Kidney (tissue), 14 donors: ENCODE measurements around the gene ITPKB. TPM values are rescaled to one million over a fixed set of nuclear protein-coding genes. Genes with fewer than 3 reads are reported as not detected.
A peak's percentile ranks its signal among the peaks of the same experiment; 100 is the strongest.

ENCODE experiments used
- DNase-seq, 5 donors: peaks; one replicate each; pipeline ENCODE4 v3.0.0-alpha.2; 2013 to 2020
- FAIRE-seq: peaks from 2 replicates; lab custom pipeline; 2012; peaks lifted over from hg19 to GRCh38; lab: Jason Lieb, UNC
- H3K27ac ChIP-seq, 2 donors: one replicate each; pipeline ENCODE4 v1.7.0; 2013; ENCODE audit warnings: low read depth in 2 of 2, low read length in 2 of 2, inconsistent platforms in 1 of 2
- H3K27me3 ChIP-seq: one replicate; pipeline ENCODE4 v1.7.1; 2013; ENCODE audit warnings: low read length, inconsistent platforms; ENCODE audit not compliant: control insufficient read depth, insufficient read depth
- H3K36me3 ChIP-seq, 3 donors: one replicate each; pipeline versions ENCODE4 v1.7.0 to v1.7.1; 2013; ENCODE audit warnings: low read length in 3 of 3, control low read depth in 1 of 3, inconsistent platforms in 1 of 3; ENCODE audit not compliant: insufficient read depth in 3 of 3, control insufficient read depth in 2 of 3
- H3K4me1 ChIP-seq, 3 donors: one replicate each; pipeline versions ENCODE4 v1.7.0 to v1.7.1; 2013; ENCODE audit warnings: low read length in 3 of 3, inconsistent platforms in 1 of 3, low read depth in 1 of 3; ENCODE audit not compliant: control insufficient read depth in 2 of 3, insufficient read depth in 2 of 3
- H3K4me3 ChIP-seq, 3 donors: one replicate each; pipeline versions ENCODE4 v1.7.0 to v1.8.1; 2013; ENCODE audit warnings: low read length in 3 of 3, control low read depth in 1 of 3, inconsistent platforms in 1 of 3
- H3K9ac ChIP-seq, 3 donors: one replicate each; pipeline versions ENCODE4 v1.7.0 to v1.7.1; 2013; ENCODE audit warnings: low read length in 3 of 3, control low read depth in 1 of 3, inconsistent platforms in 1 of 3
- H3K9me3 ChIP-seq, 3 donors: one replicate each; pipeline versions ENCODE4 v1.7.0 to v1.7.1; 2013; ENCODE audit warnings: low read length in 3 of 3, control low read depth in 1 of 3, inconsistent platforms in 1 of 3; ENCODE audit not compliant: control insufficient read depth in 2 of 3, insufficient read depth in 1 of 3
- CTCF ChIP-seq: IDR thresholded peaks from 3 replicates; pipeline ENCODE4 v1.5.1; 2012; ENCODE audit warnings: mild to moderate bottlenecking, moderate library complexity, borderline replicate concordance; ENCODE audit not compliant: insufficient read depth; ENCODE audit errors: extremely low read depth
- intact Hi-C: fragments of 100-400 bp; cut with DNase I; formaldehyde crosslinking; loops from one replicate; pipeline ENCODE4 v1.11.1; 2022
- polyA plus RNA-seq: library from polyadenylated mRNA; stranded (reverse); fragments of 350-450 nt; fragmentation: Illumina TruSeq; extraction: RNeasy Lipid Tissue Mini Kit (QIAGEN cat#74804); gene quantifications from one replicate; pipeline ENCODE4 v1.2.3, GENCODE V29; 2014; ENCODE audit warnings: low read depth, low replicate concordance; ENCODE audit not compliant: insufficient read depth
- total RNA-seq: library from RNA; stranded (reverse); fragmentation: NEBNext Ultra II Directional; extraction: Animal tissue kit (Norgen Biotek cat#: 25700); gene quantifications from one replicate; pipeline ENCODE4 v1.2.1, GENCODE V29; 2021
- donor health status: control.
- donor health status: control.
- donor health status: control.
- donor health status: control.
- donor health status: control.
- donor health status: DM: yes; HTN: yes; CAD: no.
- donor health status: Normal renal cell carcinoma (clear cell type).

ITPKB gene
- total and polyA plus RNA-seq, 2 donors from 2014 or later = 20.2 to 39.3 TPM

- FAIRE-seq (peak; percentile 73), DNase-seq (peak in 1 of 5 donors; percentile 39)
- no peak overlapping the region for H3K9ac ChIP-seq
- TF ChIP-seq CTCF = peak; percentile 24
- H3K27me3 ChIP-seq = no peaks in the 10 kb centered on the region
- H3K36me3 ChIP-seq = peaks cover 4 to 25% (median 15%) of the 10 kb centered on the region in 3 donors
- H3K4me3 ChIP-seq = no peak overlapping the region
- H3K4me1 ChIP-seq = peaks cover 0 to 10% (median 0%) of the 10 kb centered on the region in 3 donors
- no peaks in the 10 kb centered on the region for H3K9me3 ChIP-seq
- intact Hi-C loops = no loop called here
- no peak overlapping the region for H3K27ac ChIP-seq
Observed at GRCh38 chr1:226649780-226650179, 89.3 kb downstream of the ITPKB start.

- Histone ChIP-seq H3K36me3 (peaks cover 4 to 25% (median 15%) of the 10 kb centered on the region in 3 donors), H3K4me1 (peaks cover 0 to 6% (median 0%) of the 10 kb centered on the region in 3 donors), H3K4me3 (no peak overlapping the region), H3K27me3 (no peaks in the 10 kb centered on the region), H3K9me3 (no peaks in the 10 kb centered on the region), H3K9ac (no peak overlapping the region), H3K27ac (no peak overlapping the region)
- no peak for TF ChIP-seq CTCF
- DNase-seq (no peak), FAIRE-seq (no peak)
- intact Hi-C loops = no loop called here
Observed at GRCh38 chr1:226649244-226649643, 89.8 kb downstream of the ITPKB start.

GRCh38 chr1:226648421-226648820, 90.7 kb downstream of the ITPKB start:
- no peak for TF ChIP-seq CTCF
- no peak overlapping the region for H3K27ac ChIP-seq
- peaks cover 4 to 28% (median 15%) of the 10 kb centered on the region in 3 donors for H3K36me3 ChIP-seq
- peaks cover 0 to 2% (median 0%) of the 10 kb centered on the region in 3 donors for H3K4me1 ChIP-seq
- no peak overlapping the region for H3K4me3 ChIP-seq
- intact Hi-C loops = no loop called here
- DNase-seq (no peak), FAIRE-seq (no peak)
- H3K9ac ChIP-seq = no peak overlapping the region
- no peaks in the 10 kb centered on the region for H3K27me3 ChIP-seq
- H3K9me3 ChIP-seq = no peaks in the 10 kb centered on the region

GRCh38 chr1:226647719-226648118, 91.4 kb downstream of the ITPKB start:
- Histone ChIP-seq H3K36me3 (peaks cover 4 to 28% (median 15%) of the 10 kb centered on the region in 3 donors), H3K4me3 (no peak overlapping the region), H3K9me3 (no peaks in the 10 kb centered on the region), H3K9ac (no peak overlapping the region), H3K4me1 (peaks cover 0 to 2% (median 0%) of the 10 kb centered on the region in 3 donors), H3K27ac (no peak overlapping the region), H3K27me3 (no peaks in the 10 kb centered on the region)
- DNase-seq (no peak), FAIRE-seq (no peak)
- intact Hi-C loops = no loop called here
- TF ChIP-seq CTCF = no peak
